Adrenal gland (tissue), 5 donors: ENCODE results near the gene CPS1.

Experiments
- CTCF ChIP-seq, 6 experiments: fragments of 450-650 bp in 4 of 6; fragments of 200-600 bp in 2 of 6; sonication (generic) in 1 of 6; IDR thresholded peaks; 1 replicate in 5 of 6; 2 replicates in 1 of 6; pipeline versions ENCODE4 v1.5.1 to v1.8.0; 2016 to 2021; ENCODE audit warnings: antibody characterized with exemption in 6 of 6, mild to moderate bottlenecking in 2 of 6, moderate library complexity in 1 of 6
- POLR2A ChIP-seq, 2 donors: fragments of 450-650 bp; IDR thresholded peaks; one replicate each; pipeline ENCODE4 v1.6.1; 2017; ENCODE audit warnings: antibody characterized with exemption in 2 of 2, mild to moderate bottlenecking in 2 of 2, moderate library complexity in 1 of 2
- donor health status: DM: no; HTN: no; CAD: no.

DNA sequence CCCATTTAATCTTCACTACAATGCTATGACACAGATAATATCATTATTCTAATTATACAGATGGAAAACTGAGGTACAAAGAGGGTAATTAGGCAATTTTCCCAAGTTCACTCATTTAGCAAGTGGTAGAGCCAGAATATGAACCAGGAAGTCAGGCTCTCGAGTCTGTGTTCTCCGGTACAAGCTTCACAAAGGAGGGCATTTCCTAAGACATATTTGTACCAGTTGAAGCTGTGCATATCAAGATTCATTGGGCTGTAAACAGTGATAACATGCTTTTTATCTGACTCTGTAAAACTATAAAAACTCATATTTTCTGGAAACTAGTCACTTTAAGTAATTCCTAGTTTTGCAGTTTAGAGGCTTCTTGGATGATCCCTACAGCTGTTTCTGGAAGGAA lies 23.0 kb upstream of the CPS1 start:
- TF ChIP-seq CTCF (IDR thresholded peaks at IDR 0.05) (no peak), POLR2A (IDR thresholded peaks at IDR 0.05) (no peak)
